Adrenal gland (tissue), 12 donors: ENCODE results near the gene PLK1. TPM values are rescaled to one million over a fixed set of nuclear protein-coding genes. Genes with fewer than 3 reads are reported as not detected.

Experiments
- DNase-seq, 7 donors: peaks; one replicate each; pipeline ENCODE4 v3.0.0-alpha.2; 2019 to 2020
- H3K27ac ChIP-seq, 5 donors: fragments of 200-600 bp; sonication (generic) in 4 of 5; 1 replicate in 3 of 5; 2 replicates in 2 of 5; pipeline versions ENCODE4 v1.5.1 to v1.8.0; 2016 to 2020; ENCODE audit warnings: mild to moderate bottlenecking in 1 of 5
- H3K27me3 ChIP-seq: fragments of 200-600 bp; 2 replicates; pipeline ENCODE4 v1.8.0; 2021
- H3K36me3 ChIP-seq, 2 donors: fragments of 200-600 bp; replicated peaks in 1 of 2; 1 replicate in 1 of 2; 2 replicates in 1 of 2; pipeline versions ENCODE4 v1.5.1 to v1.8.0; 2018 to 2022
- H3K4me1 ChIP-seq, 2 donors: fragments of 200-600 bp; replicated peaks in 1 of 2; 1 replicate in 1 of 2; 2 replicates in 1 of 2; pipeline versions ENCODE4 v1.5.1 to v1.8.0; 2018 to 2021
- H3K4me3 ChIP-seq, 4 donors: fragments of 200-600 bp; sonication (generic) in 3 of 4; one replicate each; pipeline ENCODE4 v1.5.1; 2016 to 2018
- H3K9me3 ChIP-seq, 3 donors: fragments of 200-600 bp; sonication (generic) in 1 of 3; replicated peaks in 1 of 3; 1 replicate in 2 of 3; 2 replicates in 1 of 3; pipeline versions ENCODE4 v1.5.1 to v1.8.0; 2016 to 2021
- CTCF ChIP-seq, 6 experiments: fragments of 450-650 bp in 4 of 6; fragments of 200-600 bp in 2 of 6; sonication (generic) in 1 of 6; IDR thresholded peaks; 1 replicate in 5 of 6; 2 replicates in 1 of 6; pipeline versions ENCODE4 v1.5.1 to v1.8.0; 2016 to 2021; ENCODE audit warnings: antibody characterized with exemption in 6 of 6, mild to moderate bottlenecking in 2 of 6, moderate library complexity in 1 of 6
- POLR2A ChIP-seq, 2 donors: fragments of 450-650 bp; IDR thresholded peaks; one replicate each; pipeline ENCODE4 v1.6.1; 2017; ENCODE audit warnings: antibody characterized with exemption in 2 of 2, mild to moderate bottlenecking in 2 of 2, moderate library complexity in 1 of 2
- WGBS, 4 donors: extraction: QIAGEN DNeasy Blood & Tissue Kit in 2 of 4; methylation state at CpG; one replicate each; pipeline versions ENCODE4 v1.1.5 to v1.1.7; 2013 to 2017; 5-methylcytosine and 5-hydroxymethylcytosine counted together
- intact Hi-C, 2 donors: fragments of 100-400 bp; cut with DNase I; formaldehyde crosslinking; loops; one replicate each; pipeline versions ENCODE4 v1.14.1 to v1.15.0; 2022 to 2023
- polyA plus RNA-seq, 3 donors: library from polyadenylated mRNA; stranded (reverse); fragments of 200-250 nt in 2 of 3; fragments of 350-450 nt in 1 of 3; fragmentation: Illumina TruSeq in 1 of 3; extraction: RNeasy Lipid Tissue Mini Kit (QIAGEN cat#74804) in 1 of 3; gene quantifications; one replicate each; pipeline ENCODE4 v1.2.3, GENCODE V29; 2013 to 2014
- total RNA-seq, 9 donors: library from RNA; depleted of rRNA in 4 of 9; stranded (reverse); fragments of >200 nt in 4 of 9; fragments of 120-200 nt in 1 of 9; fragmentation: NEBNext Ultra II Directional in 1 of 9; extraction: Animal tissue kit (Norgen Biotek cat#: 25700) in 1 of 9; gene quantifications; one replicate each; pipeline versions ENCODE4 v1.1.0 to v1.2.4, GENCODE V29; 2013 to 2023
- donor health status: healthy with polysubstance abuse.
- donor health status: Bipolar disorder and iron deficiency.
- donor health status: DM: yes; HTN: yes; CAD: no.
- donor health status: DM: no; HTN: no; CAD: no.
- donor health status: DM: no; HTN: no; CAD: no.
- donor health status: DM: yes; HTN: yes; CAD: no.

PLK1 gene
- total and polyA plus RNA-seq, 12 donors, result 0.18 to 4.8 (median 2.7) TPM

- no peaks in the 10 kb centered on the region for H3K27me3 ChIP-seq
- H3K27ac ChIP-seq, result peak overlapping the region in 1 of 5 donors; percentile 53
- no peak for DNase-seq
- 94 to 100% (median 98%) methylated on average over 3 to 4 of the region's 4 CpGs for WGBS, 4 donors
- no peak for TF ChIP-seq POLR2A (IDR thresholded peaks at IDR 0.05)
- TF ChIP-seq CTCF (IDR thresholded peaks at IDR 0.05), result no peak
- intact Hi-C loops, result no loop called here
- no peaks in the 10 kb centered on the region for H3K9me3 ChIP-seq
- H3K36me3 ChIP-seq, result peaks cover 0 to 16% of the 10 kb centered on the region in 2 donors
- peaks cover 0 to 11% of the 10 kb centered on the region in 2 donors for H3K4me1 ChIP-seq
- peak overlapping the region in 1 of 4 donors; percentile 42 for H3K4me3 ChIP-seq
Measured at GRCh38 chr16:23694265-23694643, 15.6 kb downstream of the PLK1 start.

GRCh38 chr16:23694644-23695373 lies 16.1 kb downstream of the PLK1 start:
- intact Hi-C loops, result no loop called here
- TF ChIP-seq POLR2A (IDR thresholded peaks at IDR 0.05) (peak in 1 of 2 donors; percentile 19), CTCF (IDR thresholded peaks at IDR 0.05) (no peak)
- peak overlapping the region in 1 of 4 donors; percentile 42 for H3K4me3 ChIP-seq

GRCh38 chr16:23695756-23696155 lies 17.1 kb downstream of the PLK1 start:
- Histone ChIP-seq H3K36me3 (peaks cover 0 to 1% of the 10 kb centered on the region in 2 donors), H3K4me1 (peaks cover 0 to 11% of the 10 kb centered on the region in 2 donors), H3K9me3 (no peaks in the 10 kb centered on the region), H3K27ac (peak overlapping the region in 2 of 5 donors; percentile 2 to 69), H3K4me3 (peak overlapping the region in 1 of 4 donors; percentile 42), H3K27me3 (no peaks in the 10 kb centered on the region)
- TF ChIP-seq CTCF (IDR thresholded peaks at IDR 0.05) (no peak), POLR2A (IDR thresholded peaks at IDR 0.05) (no peak)
- intact Hi-C loops, result no loop called here
- peak; percentile 38 to 79 (median 63) for DNase-seq
- WGBS, 4 donors, result 35 to 52% (median 47%) methylated on average over 9 to 11 of the region's 11 CpGs

More at GRCh38 chr16:23694644-23695373, 16.1 kb downstream of the PLK1 start:
- peak; percentile 30 to 58 (median 47) for DNase-seq
- H3K27me3 ChIP-seq, result no peaks in the 10 kb centered on the region
- peaks cover 0 to 11% of the 10 kb centered on the region in 2 donors for H3K4me1 ChIP-seq
- 15 to 25% (median 20%) methylated on average over 22 to 32 of the region's 32 CpGs for WGBS, 4 donors
- peak overlapping the region in 1 of 5 donors; percentile 53 for H3K27ac ChIP-seq
- no peaks in the 10 kb centered on the region for H3K9me3 ChIP-seq
- peaks cover 0 to 11% of the 10 kb centered on the region in 2 donors for H3K36me3 ChIP-seq

- H3K27ac ChIP-seq, result no peak overlapping the region
- H3K36me3 ChIP-seq, result no peaks in the 10 kb centered on the region
- H3K4me1 ChIP-seq, result peaks cover 0 to 11% of the 10 kb centered on the region in 2 donors
- no peaks in the 10 kb centered on the region for H3K27me3 ChIP-seq
- no peak for TF ChIP-seq CTCF (IDR thresholded peaks at IDR 0.05)
- TF ChIP-seq POLR2A (IDR thresholded peaks at IDR 0.05), result no peak
- no peak overlapping the region for H3K4me3 ChIP-seq
- intact Hi-C loops, result no loop called here
- 89 to 92% (median 91%) methylated on average over 4 of the region's 4 CpGs for WGBS, 4 donors
- no peaks in the 10 kb centered on the region for H3K9me3 ChIP-seq
- DNase-seq, result no peak
Measured at GRCh38 chr16:23699100-23699499, 20.4 kb downstream of the PLK1 start.
